ENCODE measurements around the gene NLGN2.

DNA sequence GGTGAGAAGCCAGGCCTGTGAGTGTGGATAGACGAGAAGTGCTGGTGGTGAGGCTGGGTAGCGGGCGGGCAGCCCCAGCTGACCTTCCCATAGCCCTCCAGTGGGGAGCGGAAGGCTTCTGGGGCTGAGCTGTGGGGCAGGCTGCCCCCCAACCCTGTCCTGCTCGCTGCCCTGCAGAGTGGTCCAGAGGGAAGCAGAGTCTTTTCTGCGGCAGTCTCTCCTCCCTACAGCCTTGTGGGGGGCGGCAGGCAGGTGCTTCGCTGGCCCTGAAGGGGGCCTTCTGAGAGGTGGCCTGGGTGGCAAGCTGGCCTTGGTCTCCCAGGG lies 3.7 kb downstream of the NLGN2 start:
- TF ChIP-seq YY1 (IDR thresholded peaks at IDR 0.05; ENCODE audit: insufficient read depth, insufficient read length) (no peak), ZNF274 (IDR thresholded peaks at IDR 0.05; ENCODE audit: low read depth, low read length) (no peak)
